AG10803 (cell line): ENCODE results near the gene FDCSP.
"Not testable (repeated sequence)": the region's sequence is repeated elsewhere in the genome, so short reads cannot be mapped to it uniquely, and the experiment has no call there.

Source experiments
- DNase-seq: peaks from one replicate; pipeline ENCODE4 v3.0.0; 2010; ENCODE audit warnings: low read depth
- H3K4me3 ChIP-seq: 2 replicates; pipeline ENCODE4 v1.5.1; 2011; ENCODE audit warnings: mild to moderate bottlenecking, low read length, control low read depth
- TF ChIP-seq, protein P1 (sequence below): conservative IDR thresholded peaks from 2 replicates; pipeline ENCODE4 v1.5.1; 2011; ENCODE audit warnings: mild to moderate bottlenecking, low read length, control low read depth, inconsistent platforms

FDCSP gene

GRCh38 chr4:70239884-70240591 is 14.1 kb downstream of the FDCSP start:
- no peak overlapping the region for H3K4me3 ChIP-seq
- no peak for DNase-seq
- TF ChIP-seq, protein P1, sequence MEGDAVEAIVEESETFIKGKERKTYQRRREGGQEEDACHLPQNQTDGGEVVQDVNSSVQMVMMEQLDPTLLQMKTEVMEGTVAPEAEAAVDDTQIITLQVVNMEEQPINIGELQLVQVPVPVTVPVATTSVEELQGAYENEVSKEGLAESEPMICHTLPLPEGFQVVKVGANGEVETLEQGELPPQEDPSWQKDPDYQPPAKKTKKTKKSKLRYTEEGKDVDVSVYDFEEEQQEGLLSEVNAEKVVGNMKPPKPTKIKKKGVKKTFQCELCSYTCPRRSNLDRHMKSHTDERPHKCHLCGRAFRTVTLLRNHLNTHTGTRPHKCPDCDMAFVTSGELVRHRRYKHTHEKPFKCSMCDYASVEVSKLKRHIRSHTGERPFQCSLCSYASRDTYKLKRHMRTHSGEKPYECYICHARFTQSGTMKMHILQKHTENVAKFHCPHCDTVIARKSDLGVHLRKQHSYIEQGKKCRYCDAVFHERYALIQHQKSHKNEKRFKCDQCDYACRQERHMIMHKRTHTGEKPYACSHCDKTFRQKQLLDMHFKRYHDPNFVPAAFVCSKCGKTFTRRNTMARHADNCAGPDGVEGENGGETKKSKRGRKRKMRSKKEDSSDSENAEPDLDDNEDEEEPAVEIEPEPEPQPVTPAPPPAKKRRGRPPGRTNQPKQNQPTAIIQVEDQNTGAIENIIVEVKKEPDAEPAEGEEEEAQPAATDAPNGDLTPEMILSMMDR, result no peak

- not testable (repeated sequence) for H3K4me3 ChIP-seq, DNase-seq
These were observed 16.4 kb downstream of the FDCSP start, which contains the start of gene CSN3 for GRCh38 chr4:70242297-70242696. Gene CSN3 (plus strand): TSS chr4:70242597. CDS start chr4:70244820, 2,223 bp downstream.

DNA sequence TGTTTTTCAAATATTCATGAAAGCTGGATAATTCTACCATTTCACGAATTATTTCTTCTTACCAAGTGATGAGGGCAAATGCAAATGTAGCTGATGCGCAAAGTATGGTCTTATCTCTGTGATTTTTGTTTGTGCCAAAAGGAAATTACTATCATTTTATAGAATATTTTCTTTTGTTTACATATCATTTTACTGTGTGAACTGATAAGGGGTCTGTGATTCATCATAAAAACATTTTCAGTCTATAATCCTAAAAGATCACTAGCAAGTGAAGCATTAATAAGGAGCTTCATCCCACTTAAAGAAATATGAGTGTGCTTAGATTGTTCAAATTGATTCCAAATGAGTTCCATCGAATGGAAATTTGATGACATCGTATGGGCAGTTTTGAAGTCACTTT is 17.2 kb downstream of the FDCSP start:
- H3K4me3 ChIP-seq, result no peak overlapping the region
- DNase-seq, result no peak
- TF ChIP-seq, protein P1, result no peak

DNA sequence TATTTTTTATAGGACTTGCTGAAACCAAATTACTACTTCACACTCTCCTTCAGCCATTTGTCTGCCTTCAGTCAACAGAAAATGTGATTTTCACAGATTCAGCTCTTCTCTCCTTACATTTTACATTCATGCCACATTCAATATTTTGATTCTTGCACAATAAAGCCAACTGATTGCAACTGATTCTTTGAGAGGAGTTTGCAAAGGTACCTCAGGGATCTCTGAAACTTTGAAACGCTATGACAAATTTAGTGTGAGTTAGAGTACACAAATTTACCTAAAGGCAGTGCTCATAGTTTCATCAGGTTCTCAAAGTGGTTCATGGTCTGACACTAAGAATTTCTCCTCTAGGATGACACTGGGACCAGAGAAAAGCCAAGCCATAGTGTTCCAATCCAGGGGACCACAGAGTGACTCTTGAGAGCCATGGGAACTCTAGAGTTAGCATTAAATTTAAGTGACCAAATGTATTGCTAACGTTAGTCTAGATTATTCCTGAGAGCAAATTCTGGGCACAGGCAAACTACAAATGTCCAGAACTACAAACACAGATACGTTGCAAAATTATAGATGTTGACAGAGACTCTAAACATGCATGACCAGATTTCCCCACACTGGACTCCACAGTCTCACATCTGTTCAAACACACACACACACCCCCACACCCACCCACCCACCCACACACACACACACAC is 25.5 kb downstream of the FDCSP start:
- TF ChIP-seq, protein P1, result no peak

GRCh38 chr4:70251945-70252277 is 26.0 kb downstream of the FDCSP start:
- TF ChIP-seq, protein P1, result no peak
- no peak for DNase-seq
- no peak overlapping the region for H3K4me3 ChIP-seq

More for the DNA sequence above, 25.5 kb downstream of the FDCSP start:
- DNase-seq, result no peak
- no peak overlapping the region for H3K4me3 ChIP-seq

DNA sequence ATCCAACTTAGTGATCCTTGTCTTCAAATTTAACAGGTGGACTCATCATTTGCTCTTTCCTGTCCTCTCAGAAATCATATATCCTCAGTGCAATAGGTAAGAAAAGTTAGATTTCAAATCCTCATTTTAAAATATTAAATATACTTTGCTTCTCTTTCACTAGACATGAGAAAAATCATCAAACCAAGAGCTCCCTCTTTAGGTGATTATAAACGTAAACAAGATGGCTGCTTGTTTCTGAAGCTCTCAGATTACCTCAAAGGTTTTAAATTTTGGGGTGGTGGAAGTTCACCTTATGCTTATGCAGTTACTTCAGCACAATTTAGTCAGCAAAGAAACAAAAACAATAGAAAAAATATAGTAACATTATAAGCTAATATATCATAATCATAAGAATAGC is 43.8 kb downstream of the FDCSP start:
- TF ChIP-seq, protein P1, result no peak
- H3K4me3 ChIP-seq, result no peak overlapping the region
- no peak for DNase-seq

GRCh38 chr4:70277121-70277520 is 51.2 kb downstream of the FDCSP start:
- H3K4me3 ChIP-seq, result no peak overlapping the region
- TF ChIP-seq, protein P1, result no peak

More at GRCh38 chr4:70277121-70277520, 51.2 kb downstream of the FDCSP start:
- no peak for DNase-seq
